Fibroblast of lung (primary cell): ENCODE data around the gene PCDHGA7. TPM values are rescaled to one million over a fixed set of nuclear protein-coding genes. Genes with fewer than 3 reads are reported as not detected.
"Not testable (repeated sequence)": the region's sequence is repeated elsewhere in the genome, so short reads cannot be mapped to it uniquely, and the experiment has no call there.

Experiments
- DNase-seq, 2 donors: peaks; one replicate each; pipeline versions ENCODE4 v3.0.0 to v3.0.0-alpha.2; 2010; ENCODE audit warnings: low read depth in 2 of 2
- H2AFZ ChIP-seq: 2 replicates; pipeline ENCODE4 v1.5.1; 2012; ENCODE audit warnings: low read length, control low read depth, inconsistent platforms
- H3K27ac ChIP-seq: 2 replicates; pipeline ENCODE4 v1.5.1; 2011; ENCODE audit warnings: low read length, control low read depth; ENCODE audit not compliant: insufficient read depth
- H3K27me3 ChIP-seq: 2 replicates; pipeline ENCODE4 v1.5.1; 2011; ENCODE audit warnings: mild to moderate bottlenecking, low read length; ENCODE audit not compliant: control insufficient read depth, insufficient read depth
- H3K36me3 ChIP-seq: 2 replicates; pipeline ENCODE4 v1.5.1; 2011; ENCODE audit warnings: low read length; ENCODE audit not compliant: control insufficient read depth, insufficient read depth
- H3K4me1 ChIP-seq: 2 replicates; pipeline ENCODE4 v1.5.1; 2011; ENCODE audit warnings: low read length; ENCODE audit not compliant: control insufficient read depth, insufficient read depth; ENCODE audit errors: extremely low read depth
- H3K4me2 ChIP-seq: 2 replicates; pipeline ENCODE4 v1.5.1; 2011; ENCODE audit warnings: low read length, control low read depth; ENCODE audit not compliant: insufficient read depth; ENCODE audit errors: extremely low read depth
- H3K4me3 ChIP-seq, 4 experiments: fragments of 200-600 bp in 1 of 4; sonication (generic) in 1 of 4; replicated peaks in 1 of 4; 2 replicates each; pipeline ENCODE4 v1.5.1; 2011 to 2016; ENCODE audit warnings: low read length in 4 of 4, low read depth in 3 of 4, mild to moderate bottlenecking in 3 of 4, control low read depth in 2 of 4, inconsistent platforms in 1 of 4, mixed read lengths in 1 of 4; ENCODE audit not compliant: insufficient read depth in 1 of 4; ENCODE audit errors: control extremely low read depth in 1 of 4
- H3K79me2 ChIP-seq: 2 replicates; pipeline ENCODE4 v1.5.1; 2012; ENCODE audit warnings: mild to moderate bottlenecking, low read length, inconsistent platforms; ENCODE audit not compliant: control insufficient read depth, insufficient read depth
- H3K9ac ChIP-seq: 2 replicates; pipeline ENCODE4 v1.5.1; 2011; ENCODE audit warnings: mild to moderate bottlenecking, low read length, control low read depth; ENCODE audit not compliant: insufficient read depth
- H3K9me3 ChIP-seq: 2 replicates; pipeline ENCODE4 v1.5.1; 2012; ENCODE audit warnings: low read depth, low read length; ENCODE audit not compliant: control insufficient read depth, insufficient read depth
- H4K20me1 ChIP-seq: 2 replicates; pipeline ENCODE4 v1.5.1; 2011; ENCODE audit warnings: low read length; ENCODE audit not compliant: control insufficient read depth, insufficient read depth; ENCODE audit errors: extremely low read depth
- CTCF ChIP-seq, 2 donors: IDR thresholded peaks in 1 of 2; conservative IDR thresholded peaks in 1 of 2; 1 replicate in 1 of 2; 2 replicates in 1 of 2; pipeline ENCODE4 v1.5.1; 2011 to 2012; ENCODE audit warnings: low read length in 2 of 2, control low read depth in 1 of 2, inconsistent platforms in 1 of 2, low read depth in 1 of 2, mild to moderate bottlenecking in 1 of 2
- EZH2 ChIP-seq: IDR thresholded peaks from 2 replicates; pipeline ENCODE4 v1.5.1; 2012; ENCODE audit warnings: low read length, control low read depth, mild to moderate bottlenecking; ENCODE audit errors: missing control alignments
- polyA plus RNA-seq, 2 donors: library from polyadenylated mRNA; depleted of rRNA in 1 of 2; stranded (reverse) in 1 of 2; unstranded in 1 of 2; fragments of >200 nt; gene quantifications; 2 replicates each; pipeline ENCODE4 v1.2.1, GENCODE V29; 2011 to 2012; ENCODE audit warnings: missing spikeins in 1 of 2
- total RNA-seq: library from RNA; depleted of rRNA; stranded (reverse); fragments of >200 nt; gene quantifications from 2 replicates; pipeline ENCODE4 v1.2.1, GENCODE V29; 2014

The PCDHGA7 gene
- total and polyA plus RNA-seq, 2 donors (not counting 1 experiment from before 2014, with no cell fraction given), result 2.7 to 6.8 TPM

- Histone ChIP-seq H2AFZ (no peak overlapping the region), H3K9ac (no peak overlapping the region), H3K36me3 (no peaks in the 10 kb centered on the region), H3K9me3 (peaks cover 4% of the 10 kb centered on the region), H3K4me1 (no peaks in the 10 kb centered on the region), H3K4me2 (no peak overlapping the region), H4K20me1 (no peaks in the 10 kb centered on the region), H3K27me3 (no peaks in the 10 kb centered on the region), H3K27ac (no peak overlapping the region), H3K4me3 (no peak overlapping the region), H3K79me2 (no peaks in the 10 kb centered on the region)
- no peak for DNase-seq
- TF ChIP-seq CTCF (conservative IDR thresholded peaks at IDR 0.05 in 1 of 2, IDR thresholded peaks at IDR 0.05 in 1 of 2; ENCODE audit: low read depth in 1 of 2, low read length in 2 of 2) (no peak), EZH2 (no peak)
Measured at GRCh38 chr5:141393267-141393666, 10.7 kb downstream of the PCDHGA7 start.

- not testable (repeated sequence) for H3K9me3 ChIP-seq, DNase-seq, H3K79me2 ChIP-seq, H2AFZ ChIP-seq, H3K4me3 ChIP-seq, H3K27me3 ChIP-seq, H3K9ac ChIP-seq, H4K20me1 ChIP-seq, H3K4me1 ChIP-seq, H3K36me3 ChIP-seq, H3K4me2 ChIP-seq, H3K27ac ChIP-seq
Measured at GRCh38 chr5:141394401-141395187, 12.1 kb downstream of the PCDHGA7 start.

- not testable (repeated sequence) for H3K36me3 ChIP-seq, H4K20me1 ChIP-seq, H3K27me3 ChIP-seq, H3K4me1 ChIP-seq, H2AFZ ChIP-seq, H3K9ac ChIP-seq, H3K79me2 ChIP-seq, H3K9me3 ChIP-seq
- H3K27ac ChIP-seq, result peak within 1 kb of the TSS; percentile 50
- peak; percentile 50 to 65 for DNase-seq
- TF ChIP-seq CTCF (conservative IDR thresholded peaks at IDR 0.05 in 1 of 2, IDR thresholded peaks at IDR 0.05 in 1 of 2; ENCODE audit: low read depth in 1 of 2, low read length in 2 of 2), result peak; percentile 54 to 60
- H3K4me3 ChIP-seq, result peak within 1 kb of the TSS; percentile 22 to 56 (median 39)
- peak within 1 kb of the TSS; percentile 23 for H3K4me2 ChIP-seq
Measured at GRCh38 chr5:141397756-141398551, 15.4 kb downstream of the PCDHGA7 start, which contains the start of gene PCDHGB5. Gene PCDHGB5 (plus strand): TSS chr5:141397947. CDS start chr5:141398128, 181 bp downstream.
